HG02588 (cell line): ENCODE data around the gene FAXDC2.

ENCODE experiments used
- ATAC-seq: cut with Tn5 transposase; IDR thresholded peaks from one replicate; pipeline ENCODE4 v1.9.1; 2021; ENCODE audit warnings: mild to moderate bottlenecking, moderate library complexity; ENCODE audit not compliant: unreplicated experiment

The FAXDC2 gene

GRCh38 chr5:154850255-154851062 lies at the start of gene FAXDC2:
TSS of gene FAXDC2 (minus strand) at chr5:154850603. CDS start at chr5:154838178, 12,425 bp downstream.
- ATAC-seq, result no peak

- no peak for ATAC-seq
Measured at GRCh38 chr5:154900066-154900465, 49.7 kb upstream of the FAXDC2 start.

DNA sequence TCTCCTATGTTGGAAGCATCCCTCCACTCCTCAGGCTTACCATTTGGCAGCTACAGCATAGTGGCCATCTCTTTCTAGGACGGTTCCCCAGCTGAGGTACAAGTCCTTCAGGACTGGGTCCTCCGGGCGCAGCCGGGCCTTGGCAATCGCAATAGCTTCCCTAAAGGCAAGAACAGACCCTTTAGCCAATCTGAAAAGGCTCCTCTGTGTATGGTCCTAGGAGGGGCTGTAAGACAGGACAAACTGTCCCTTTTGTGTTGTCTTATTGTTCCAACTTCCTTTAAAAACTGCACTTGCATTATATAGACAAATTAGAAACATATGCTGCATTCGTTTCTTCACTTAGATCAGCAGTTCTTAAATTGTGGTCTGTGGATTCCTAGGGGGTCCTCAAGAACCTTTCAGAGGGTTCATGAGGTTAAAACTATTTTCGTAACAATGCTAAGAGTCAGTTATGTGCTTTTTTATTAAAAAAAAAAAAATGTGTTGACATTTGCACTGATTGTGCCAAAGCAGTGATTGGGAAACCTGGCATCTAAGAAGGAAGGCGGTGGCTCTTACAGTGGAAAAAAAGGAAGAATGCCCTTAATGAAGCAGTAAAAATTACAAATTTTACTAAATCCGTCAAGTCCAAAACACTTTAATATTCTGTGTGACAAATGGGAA lies 48.9 kb upstream of the FAXDC2 start:
- no peak for ATAC-seq

GRCh38 chr5:154898210-154898609 lies 47.8 kb upstream of the FAXDC2 start:
- ATAC-seq, result no peak

DNA sequence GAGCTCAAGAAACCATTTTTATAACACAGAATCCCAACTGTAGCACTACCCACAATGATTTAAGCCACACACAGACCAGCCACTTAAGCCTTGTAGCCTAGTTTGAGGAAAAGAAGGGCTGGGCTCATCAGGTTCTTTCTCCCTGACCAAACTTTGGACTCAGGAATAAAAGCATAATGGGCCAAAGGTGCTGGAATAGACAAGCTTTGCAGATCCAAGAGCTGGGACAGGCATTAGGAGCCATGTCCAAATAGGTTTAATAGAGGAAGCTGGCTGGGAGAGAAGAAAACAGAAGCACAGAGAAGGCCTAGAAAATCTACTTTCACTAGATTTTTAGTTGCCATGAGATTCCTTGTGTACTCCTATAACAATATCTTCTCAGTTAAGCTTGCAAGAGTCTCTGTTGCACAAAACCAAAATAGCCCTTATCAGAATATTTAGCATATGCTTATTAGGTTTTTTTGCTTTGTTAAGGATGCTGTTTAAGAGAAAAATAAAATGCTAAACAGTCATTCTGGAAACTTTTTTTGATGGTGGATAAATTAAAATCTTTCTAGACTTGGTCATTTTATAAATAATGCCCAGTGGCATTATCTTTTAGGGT lies 46.3 kb upstream of the FAXDC2 start:
- no peak for ATAC-seq

DNA sequence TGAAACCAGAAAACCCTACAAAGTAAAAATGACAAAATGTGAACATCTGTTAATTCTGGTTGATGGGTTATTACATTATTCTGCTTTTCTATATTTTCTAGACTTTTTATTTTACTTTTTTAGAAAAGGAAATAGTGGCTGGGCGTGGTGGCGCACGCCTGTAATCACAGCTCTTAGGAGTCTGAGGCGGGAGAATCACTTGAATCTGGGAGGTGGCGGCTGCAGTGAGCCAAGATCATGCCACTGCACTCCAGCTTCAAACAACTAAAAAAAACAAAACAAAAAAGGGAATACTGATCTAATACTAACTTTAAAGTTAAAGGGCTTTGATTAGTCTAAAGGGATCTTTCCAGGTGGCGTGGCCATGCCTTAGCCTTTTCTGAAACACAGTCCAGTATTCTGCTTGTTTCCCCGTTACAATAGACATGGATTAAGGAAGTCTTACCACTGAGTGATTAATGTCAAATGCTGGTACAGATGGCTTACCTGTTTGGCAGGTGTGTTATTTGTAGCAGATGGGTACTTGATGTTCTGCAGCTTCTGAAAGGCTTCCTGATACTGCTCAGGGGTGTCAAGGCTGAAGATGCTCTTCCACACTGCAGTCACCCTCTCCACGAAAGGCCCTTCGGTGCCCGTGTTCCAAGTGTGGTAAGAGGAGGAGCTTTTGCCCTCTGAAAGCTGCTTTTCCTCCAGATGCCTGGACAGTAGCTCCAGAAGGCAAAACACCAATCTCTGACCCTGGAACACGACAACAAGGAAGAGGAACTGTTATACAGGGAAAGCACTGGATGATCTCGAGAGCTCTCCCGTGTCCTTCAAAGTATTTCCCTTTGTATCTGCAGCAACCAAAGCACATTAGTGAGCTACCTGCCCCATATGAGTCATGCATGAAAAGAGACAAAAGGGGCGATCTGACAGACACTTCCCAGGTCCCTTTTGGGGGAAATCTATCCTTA lies 45.5 kb upstream of the FAXDC2 start:
- ATAC-seq, result no peak

- no peak for ATAC-seq
Measured at GRCh38 chr5:154893381-154893780, 43.0 kb upstream of the FAXDC2 start.

DNA sequence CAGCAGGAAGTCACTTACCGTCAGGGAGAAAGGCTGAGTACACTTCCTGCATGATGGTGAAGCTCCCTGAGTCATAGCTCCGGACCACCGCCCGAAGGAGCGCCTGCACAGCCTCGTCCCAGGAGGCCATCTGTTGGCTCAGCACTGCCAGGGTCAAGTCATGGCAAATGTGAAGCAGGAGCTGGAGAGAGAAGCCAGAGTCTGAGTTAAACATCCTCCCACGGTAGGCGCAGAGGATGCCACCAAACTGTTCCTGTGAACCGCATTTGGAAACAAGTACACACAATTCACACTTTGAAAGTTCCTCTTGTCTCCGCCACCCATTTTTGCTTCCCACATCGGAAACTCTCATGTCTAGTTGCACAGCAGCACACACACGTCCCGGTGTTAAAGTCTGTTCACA lies 42.0 kb upstream of the FAXDC2 start:
- ATAC-seq, result no peak

DNA sequence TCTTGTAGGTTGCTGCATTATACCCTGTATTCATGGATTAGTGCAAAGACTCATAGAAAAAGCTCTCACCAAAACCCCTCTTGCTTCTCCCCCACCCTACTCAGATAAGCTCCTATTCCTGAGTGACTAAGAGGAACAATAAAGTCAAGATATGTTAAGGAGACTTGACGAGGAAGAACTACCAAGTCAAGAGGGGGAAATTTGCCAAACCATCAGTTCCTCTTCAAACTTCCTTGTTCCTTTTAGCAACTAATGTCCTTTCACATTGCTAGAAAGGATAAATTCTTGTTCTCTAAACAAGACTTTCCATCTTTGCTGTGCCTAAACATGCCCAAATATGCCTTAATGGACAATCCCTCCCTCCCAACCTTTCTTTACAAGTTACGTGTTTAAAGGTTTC lies 35.0 kb upstream of the FAXDC2 start:
- ATAC-seq, result no peak

DNA sequence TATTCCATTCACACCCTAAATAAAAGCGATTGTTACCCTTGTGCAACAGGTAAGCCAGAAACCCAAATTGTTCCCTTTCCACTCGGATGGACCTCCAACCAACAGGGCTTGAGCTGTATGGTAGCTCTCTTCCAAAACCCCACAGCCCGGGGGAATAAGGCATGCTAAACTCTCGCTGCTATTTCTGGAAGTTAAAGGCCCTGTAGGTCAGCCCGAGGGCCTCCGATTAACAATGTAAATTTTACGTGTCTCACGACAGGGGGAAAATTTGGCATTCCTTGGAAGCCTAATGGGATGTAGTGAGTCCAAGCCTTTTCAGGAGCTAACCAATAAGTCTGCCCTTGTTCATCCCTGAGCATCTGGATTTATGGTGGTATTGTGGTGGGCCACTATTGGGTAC lies 34.0 kb upstream of the FAXDC2 start:
- ATAC-seq, result no peak

GRCh38 chr5:154881986-154882385 lies 31.6 kb upstream of the FAXDC2 start:
- no peak for ATAC-seq

- ATAC-seq, result no peak
Measured at GRCh38 chr5:154878642-154879335, 28.4 kb upstream of the FAXDC2 start.

GRCh38 chr5:154873791-154874331 lies 23.5 kb upstream of the FAXDC2 start:
- no peak for ATAC-seq

DNA sequence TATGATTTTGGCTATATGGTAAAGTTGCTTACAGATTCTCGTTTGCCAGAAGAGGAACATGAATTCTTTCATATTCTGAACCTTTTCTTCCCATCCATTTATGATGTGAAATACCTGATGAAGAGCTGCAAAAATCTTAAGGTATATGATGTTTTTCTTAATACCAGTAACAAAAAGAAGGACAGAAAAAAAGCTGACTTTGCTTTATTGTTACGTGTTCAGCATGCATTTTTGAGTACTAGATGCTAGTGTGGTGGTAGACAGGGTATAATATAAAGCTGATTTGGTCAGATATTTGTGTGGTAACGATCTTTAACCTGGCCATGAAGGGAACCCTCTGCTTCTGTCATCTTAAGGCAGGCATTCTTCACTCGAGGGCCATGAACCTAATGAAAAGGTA lies 21.3 kb upstream of the FAXDC2 start:
- no peak for ATAC-seq

DNA sequence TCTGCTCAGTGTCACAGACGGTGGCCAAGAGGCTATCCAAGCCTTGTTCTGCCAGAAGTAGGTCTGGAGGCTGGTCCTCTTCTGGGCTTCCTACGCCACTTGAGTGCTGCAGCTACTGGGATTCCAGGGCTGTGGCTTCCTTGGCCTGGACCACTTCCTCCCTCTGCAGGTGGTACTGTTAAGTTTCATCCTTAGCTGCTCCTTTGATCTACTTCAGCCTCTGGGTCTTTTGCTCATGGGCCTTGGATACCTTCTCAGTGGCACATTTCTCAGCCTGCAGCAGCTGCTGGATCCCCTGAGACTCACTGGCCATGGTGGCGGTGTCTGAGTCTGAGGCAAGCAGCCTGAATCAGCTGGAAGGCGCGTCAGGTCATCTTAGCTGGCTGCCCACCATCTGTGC lies 18.3 kb upstream of the FAXDC2 start:
- ATAC-seq, result no peak

DNA sequence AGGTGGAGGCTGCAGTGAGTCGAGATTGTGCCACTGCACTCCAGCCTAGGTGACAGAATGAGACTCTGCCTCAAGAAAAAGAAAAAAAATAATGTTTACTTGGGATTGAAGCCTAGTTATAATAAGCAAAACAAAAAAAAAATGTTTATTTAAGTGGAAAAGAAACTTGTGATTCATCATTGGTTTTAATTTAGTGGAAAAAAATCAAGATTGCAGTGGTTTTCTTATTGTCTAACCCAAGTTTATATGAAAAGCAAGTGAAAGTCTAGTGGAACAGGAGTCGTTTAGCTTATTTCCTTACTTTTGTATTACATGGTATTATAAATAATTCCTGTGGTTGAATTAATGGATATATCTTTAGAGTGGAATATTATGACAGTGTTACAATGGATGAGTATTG lies 16.4 kb upstream of the FAXDC2 start:
- ATAC-seq, result no peak

GRCh38 chr5:154865466-154866184 lies 15.2 kb upstream of the FAXDC2 start:
- no peak for ATAC-seq

DNA sequence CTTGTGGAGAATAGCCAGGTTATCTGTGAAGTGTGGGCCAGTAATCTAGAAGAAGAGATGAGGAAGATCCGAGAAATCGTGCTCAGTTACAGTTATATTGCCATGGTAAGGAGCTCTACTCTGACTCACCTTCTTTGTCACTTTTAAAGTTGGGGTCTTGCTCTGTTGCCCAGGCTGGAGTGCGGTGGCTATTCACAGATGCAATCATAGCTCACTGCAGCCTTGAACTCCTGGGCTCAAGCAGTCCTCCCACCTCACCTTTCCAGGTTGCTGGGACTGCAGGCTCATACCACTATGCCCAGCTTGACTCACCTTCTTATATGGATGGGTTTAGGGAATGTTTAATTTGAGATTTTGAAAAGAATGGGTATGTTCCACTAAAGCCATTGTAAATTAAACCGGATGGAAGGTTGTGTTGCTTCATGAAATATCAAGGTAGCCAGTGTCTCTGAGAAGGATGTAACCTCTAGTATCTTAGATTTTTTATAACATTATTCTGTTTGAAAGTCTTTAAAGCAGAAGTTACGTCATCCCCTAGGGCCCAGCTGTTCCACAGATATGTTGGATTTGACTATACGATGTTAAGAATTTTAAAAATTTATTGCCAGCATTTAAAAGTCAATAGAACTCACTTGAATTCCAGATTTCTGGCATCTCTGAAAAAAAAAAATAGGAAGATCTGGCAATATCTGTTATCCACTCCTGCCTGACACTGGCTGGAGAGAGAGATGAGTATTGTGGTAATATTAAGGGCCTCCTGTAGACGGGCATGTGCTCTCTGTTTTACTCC lies 13.1 kb upstream of the FAXDC2 start:
- no peak for ATAC-seq

DNA sequence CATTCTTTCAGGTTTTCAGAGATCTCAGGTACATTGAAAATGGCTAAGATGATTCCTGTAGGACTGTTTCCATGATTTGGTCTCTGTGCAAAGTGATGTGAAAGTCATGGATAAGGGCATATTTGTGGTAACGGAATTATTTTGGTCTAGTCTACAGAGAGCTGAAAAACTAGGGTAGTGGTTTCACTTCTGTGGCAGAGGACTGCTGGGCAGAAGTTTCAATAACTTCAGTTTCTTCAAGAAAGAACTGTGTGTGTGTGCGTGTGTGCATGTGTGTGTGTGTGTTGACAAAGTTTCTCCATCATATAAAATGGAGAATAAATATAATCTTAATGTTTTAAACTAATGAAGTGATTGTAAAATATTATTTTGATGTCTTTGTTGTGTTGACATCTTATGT lies 12.4 kb upstream of the FAXDC2 start:
- no peak for ATAC-seq
